AG09309 (cell line): ENCODE data around the gene NXPH1.

Source experiments
- DNase-seq: peaks from one replicate; pipeline ENCODE4 v3.0.0-alpha.2; 2010; ENCODE audit warnings: low read depth
- H3K4me3 ChIP-seq: 2 replicates; pipeline ENCODE4 v1.5.1; 2011; ENCODE audit warnings: mild to moderate bottlenecking, low read depth, low read length, moderate library complexity; ENCODE audit not compliant: control insufficient read depth
- TF ChIP-seq, protein P1 (sequence below): IDR thresholded peaks from 2 replicates; pipeline ENCODE4 v1.5.1; 2011; ENCODE audit warnings: mild to moderate bottlenecking, low read depth, low read length, inconsistent platforms; ENCODE audit not compliant: insufficient read depth, control insufficient read depth; ENCODE audit errors: missing control alignments

Gene NXPH1

DNA sequence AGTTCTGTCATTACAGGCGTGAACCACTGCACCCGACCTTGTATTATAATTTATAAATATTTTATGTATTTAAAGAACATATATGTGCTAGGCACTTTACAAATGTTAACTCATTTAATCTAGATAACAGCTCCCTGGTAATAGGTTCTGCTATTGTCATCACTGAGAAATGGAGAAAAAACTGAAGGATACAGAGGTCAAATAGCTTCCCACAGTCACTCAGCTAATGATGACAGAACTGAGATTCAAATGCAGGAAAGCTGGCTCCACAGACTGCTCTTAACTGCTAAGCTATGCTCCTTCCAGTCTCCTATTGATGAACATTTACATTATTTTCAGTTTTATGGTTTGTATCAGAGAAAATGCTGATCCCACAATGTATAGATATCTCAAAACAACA, 28.9 kb downstream of the NXPH1 start:
- DNase-seq, result no peak
- H3K4me3 ChIP-seq, result no peak overlapping the region
- TF ChIP-seq, protein P1, sequence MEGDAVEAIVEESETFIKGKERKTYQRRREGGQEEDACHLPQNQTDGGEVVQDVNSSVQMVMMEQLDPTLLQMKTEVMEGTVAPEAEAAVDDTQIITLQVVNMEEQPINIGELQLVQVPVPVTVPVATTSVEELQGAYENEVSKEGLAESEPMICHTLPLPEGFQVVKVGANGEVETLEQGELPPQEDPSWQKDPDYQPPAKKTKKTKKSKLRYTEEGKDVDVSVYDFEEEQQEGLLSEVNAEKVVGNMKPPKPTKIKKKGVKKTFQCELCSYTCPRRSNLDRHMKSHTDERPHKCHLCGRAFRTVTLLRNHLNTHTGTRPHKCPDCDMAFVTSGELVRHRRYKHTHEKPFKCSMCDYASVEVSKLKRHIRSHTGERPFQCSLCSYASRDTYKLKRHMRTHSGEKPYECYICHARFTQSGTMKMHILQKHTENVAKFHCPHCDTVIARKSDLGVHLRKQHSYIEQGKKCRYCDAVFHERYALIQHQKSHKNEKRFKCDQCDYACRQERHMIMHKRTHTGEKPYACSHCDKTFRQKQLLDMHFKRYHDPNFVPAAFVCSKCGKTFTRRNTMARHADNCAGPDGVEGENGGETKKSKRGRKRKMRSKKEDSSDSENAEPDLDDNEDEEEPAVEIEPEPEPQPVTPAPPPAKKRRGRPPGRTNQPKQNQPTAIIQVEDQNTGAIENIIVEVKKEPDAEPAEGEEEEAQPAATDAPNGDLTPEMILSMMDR, result no peak

DNA sequence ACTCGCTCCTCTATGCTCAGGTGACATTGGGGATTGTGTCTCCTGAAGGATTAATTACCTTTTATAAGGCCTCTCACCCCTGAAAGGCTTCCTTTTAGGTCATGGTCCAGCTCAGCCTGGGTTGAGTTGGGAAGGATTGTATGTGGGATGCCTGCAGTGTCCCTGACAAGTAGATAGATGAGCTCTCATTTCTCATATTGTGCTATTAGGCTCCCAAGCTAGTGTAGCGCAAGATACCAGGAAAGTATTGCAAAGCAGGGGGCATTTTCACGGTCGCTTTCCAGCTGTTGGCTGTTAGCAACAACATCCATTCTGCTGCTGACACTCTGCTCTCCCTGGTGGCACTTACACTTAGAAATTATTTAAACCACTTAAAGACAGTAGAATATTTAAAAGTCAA, 31.9 kb downstream of the NXPH1 start:
- TF ChIP-seq, protein P1, result no peak
- DNase-seq, result no peak
- H3K4me3 ChIP-seq, result no peak overlapping the region

DNA sequence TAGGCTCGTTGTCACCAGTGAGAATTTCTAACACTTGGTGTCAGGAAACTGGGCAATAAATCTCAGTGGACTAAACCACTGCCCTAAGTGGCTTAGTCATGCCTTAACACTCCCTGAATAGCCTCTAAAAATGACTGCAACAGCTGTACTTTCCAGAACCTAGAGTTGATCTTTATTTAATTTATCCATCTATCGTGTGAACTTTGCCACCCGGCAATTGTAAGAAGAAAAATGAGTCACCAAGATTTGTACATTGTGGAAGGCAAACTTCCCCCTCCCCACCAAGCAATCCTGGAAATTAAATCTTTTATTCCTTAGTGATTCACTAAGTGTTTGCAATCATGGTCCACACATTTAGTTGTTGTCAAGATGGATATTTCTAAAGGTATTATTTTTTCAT, 47.1 kb downstream of the NXPH1 start:
- no peak overlapping the region for H3K4me3 ChIP-seq
- DNase-seq, result no peak
- TF ChIP-seq, protein P1, result no peak

DNA sequence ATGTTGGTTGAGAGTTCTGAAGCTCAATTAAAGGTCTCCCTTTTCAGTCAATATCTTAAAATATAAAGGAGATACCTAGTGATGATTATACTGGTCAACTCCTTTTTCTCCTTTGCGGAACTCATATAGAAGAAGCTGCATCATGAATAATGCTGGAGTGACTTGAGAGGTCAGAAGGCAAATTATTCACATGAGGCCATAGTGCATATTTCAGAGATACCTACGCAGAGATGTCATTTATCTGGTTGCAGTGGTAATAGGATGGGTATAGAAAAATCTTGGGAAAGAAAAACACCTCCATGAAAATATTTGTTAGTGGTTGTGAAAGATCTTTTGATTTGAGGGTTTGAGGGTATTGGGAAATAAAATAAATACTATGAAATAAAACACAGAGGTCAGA, 47.7 kb downstream of the NXPH1 start:
- TF ChIP-seq, protein P1, result no peak
- DNase-seq, result no peak
- H3K4me3 ChIP-seq, result no peak overlapping the region

DNA sequence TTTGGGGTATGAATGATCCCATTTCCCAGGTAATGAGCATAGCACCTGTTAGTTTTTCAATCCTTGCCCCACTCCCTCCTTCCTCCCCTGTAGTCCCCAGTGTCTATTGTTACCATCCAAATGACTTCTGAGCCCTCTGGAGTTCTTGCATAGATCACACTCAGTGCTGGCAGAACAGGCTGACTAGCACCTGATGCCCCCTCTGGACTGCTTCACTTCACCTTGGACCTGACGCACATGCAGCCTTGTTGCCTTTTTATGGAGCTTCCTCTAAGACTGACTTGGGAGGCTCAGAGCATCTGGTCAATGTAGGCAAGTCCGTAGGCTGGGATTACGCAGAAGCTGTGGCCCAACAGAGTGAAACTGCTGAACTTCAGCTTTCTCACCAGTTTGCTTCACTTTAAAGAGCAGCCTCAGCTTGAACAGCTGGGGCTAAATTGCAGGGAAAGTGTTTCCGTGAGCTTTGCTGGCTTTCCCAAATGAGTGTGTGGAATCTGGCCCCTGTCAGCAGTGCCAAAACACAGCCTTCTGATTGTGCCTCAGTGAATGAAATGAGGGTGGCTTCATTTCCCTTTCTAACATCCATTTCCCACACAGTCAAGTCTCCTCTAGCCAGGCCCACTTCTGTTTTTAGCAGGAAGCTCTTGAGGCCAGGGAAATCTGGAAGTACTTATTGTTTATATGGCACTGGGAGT, 48.5 kb downstream of the NXPH1 start:
- no peak overlapping the region for H3K4me3 ChIP-seq
- no peak for DNase-seq
- TF ChIP-seq, protein P1, result no peak

DNA sequence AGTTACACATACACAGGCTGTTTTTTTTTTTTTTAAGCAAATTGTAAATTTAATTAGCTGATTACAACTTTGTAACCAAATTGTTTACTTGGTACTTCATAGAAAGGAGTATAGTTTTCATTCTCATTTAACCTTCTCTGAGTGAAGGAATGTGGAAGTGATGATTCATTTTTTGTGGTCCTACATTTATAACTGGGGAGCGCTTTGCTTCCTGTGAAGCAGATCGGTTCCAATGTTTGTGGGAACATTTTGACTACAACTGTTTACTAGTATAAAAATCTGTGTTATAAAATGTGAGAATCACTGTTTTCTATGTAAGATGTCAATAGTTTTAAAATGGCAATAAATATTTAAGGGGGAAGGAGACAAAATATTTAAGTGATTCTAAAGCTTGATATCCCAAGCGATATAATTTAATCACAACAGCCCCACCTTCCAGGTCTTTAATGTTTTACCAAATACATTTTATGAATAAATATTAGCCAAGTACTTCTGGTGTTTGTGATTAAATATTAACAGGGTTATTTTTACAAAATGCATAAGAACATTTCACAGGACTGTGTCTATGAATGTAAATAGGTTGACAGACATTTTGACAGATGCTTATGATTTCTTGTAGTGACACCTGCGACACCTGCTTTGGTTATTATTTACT, 57.1 kb downstream of the NXPH1 start:
- DNase-seq, result no peak
- TF ChIP-seq, protein P1, result no peak
- H3K4me3 ChIP-seq, result no peak overlapping the region
